MM.1S (cell line): ENCODE measurements around the gene E2F3.

Source experiments
- CTCF ChIP-seq: fragments of 300-600 bp; sonication (generic); IDR thresholded peaks from 2 replicates; pipeline ENCODE4 v1.5.1; 2016; ENCODE audit warnings: antibody characterized with exemption, low read length, mixed read lengths
- EZH2 ChIP-seq: fragments of 300-600 bp; sonication (generic); optimal IDR thresholded peaks from 2 replicates; pipeline ENCODE3; 2017; ENCODE audit warnings: low read depth, mild to moderate bottlenecking, antibody characterized with exemption, low read length, mixed read lengths
- EZH2phosphoT487 ChIP-seq: fragments of 300-600 bp; sonication (generic); IDR thresholded peaks from 2 replicates; pipeline ENCODE4 v1.6.1; 2018; ENCODE audit warnings: antibody characterized with exemption, low read length

- TF ChIP-seq CTCF (no peak), EZH2 (no peak), EZH2phosphoT487 (no peak)
These were observed 41.1 kb upstream of the E2F3 start for GRCh38 chr6:20360471-20361119.
